A549 treated with Hydrocortisone at 1 μM for 4 hours (cell line): ENCODE data around the gene CNGA4. TPM values are rescaled to one million over a fixed set of nuclear protein-coding genes. Genes with fewer than 3 reads are reported as not detected.

Experiments used
- total RNA-seq: library from RNA; stranded (reverse); fragments of 200-300 nt; extraction: Qiagen RNA extraction; gene quantifications from 5 replicates; pipeline ENCODE4 v1.2.3, GENCODE V29; 2022

The CNGA4 gene
- total RNA-seq = 0.05 to 0.10 TPM (median 0.07 TPM) in 4 of 5 replicates, not detected in the other

GRCh38 chr11:6238902-6239301, at the start of gene CNGA4:
TSS of gene CNGA4 (plus strand) at chr11:6239089. CDS start at chr11:6239207, 118 bp downstream.

GRCh38 chr11:6199174-6199810, 39.6 kb upstream of the CNGA4 start, which contains the start of gene OR52W1:
TSS of gene OR52W1 (plus strand) at chr11:6199224. CDS start at chr11:6199224, 0 bp downstream.

DNA sequence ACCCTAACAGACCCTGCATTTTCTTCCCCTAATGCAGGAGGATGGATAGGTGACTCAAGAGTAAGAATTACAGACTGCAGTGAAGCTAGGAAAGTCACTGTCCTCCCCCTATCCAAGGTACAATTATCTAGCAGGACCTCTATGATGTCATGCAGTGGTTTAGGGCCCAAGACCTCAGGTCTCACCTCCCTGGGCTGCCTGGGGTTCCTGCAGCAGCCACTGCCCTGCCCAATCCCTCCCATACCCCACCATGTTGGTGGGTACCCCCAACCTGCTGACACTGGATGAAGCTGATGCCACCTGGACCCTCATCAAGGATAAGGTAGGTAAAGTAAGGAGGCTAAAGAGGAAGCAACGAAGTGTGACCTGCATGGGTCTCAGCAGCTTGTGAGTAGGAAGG, 33.5 kb upstream of the CNGA4 start, which contains the start of gene C11orf42:
Gene C11orf42 (plus strand): TSS at position 192 of the 400 bp plus-strand sequence. CDS start 59 bp downstream, at position 251.

DNA sequence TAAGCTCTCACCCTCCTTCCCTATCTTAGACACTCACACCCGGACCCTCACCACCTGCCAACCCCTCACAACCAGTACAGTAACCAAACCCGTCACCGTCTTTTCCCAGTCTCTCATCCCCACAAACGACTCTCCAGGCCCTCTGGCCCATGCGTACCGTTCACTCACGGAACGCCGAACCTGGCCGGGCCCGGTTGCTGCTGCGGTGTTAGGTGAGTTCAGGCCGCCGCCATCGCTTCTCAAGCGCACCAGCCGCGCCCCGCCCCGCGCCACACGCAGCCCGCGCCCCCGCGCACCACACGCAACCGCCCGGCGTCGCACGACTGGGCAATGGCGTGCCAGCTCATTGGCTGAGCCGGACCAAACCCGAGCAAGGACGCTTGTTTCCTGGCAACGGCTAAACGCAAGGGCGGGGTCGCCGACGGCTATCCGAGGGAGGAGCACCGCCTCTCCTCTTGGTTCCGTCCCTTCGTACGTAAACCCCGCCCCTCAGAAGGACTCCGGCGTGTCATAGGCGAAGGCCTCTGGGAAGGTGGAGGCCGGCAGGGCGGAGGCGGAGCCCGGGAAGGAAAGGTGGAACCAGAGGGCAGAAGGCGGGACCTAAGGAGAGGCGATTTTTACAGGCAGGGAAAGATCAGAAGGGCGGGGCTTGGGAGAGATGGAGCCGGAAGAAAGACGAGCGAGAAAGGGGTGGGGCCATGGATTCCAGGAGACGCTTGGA, 4.3 kb upstream of the CNGA4 start, which contains the start of gene FHIP1B:
Gene FHIP1B (minus strand): TSS at position 250 of the 721 bp plus-strand sequence. CDS start 10,120 bp downstream, outside the sequence.

Other genes starting within 250 kb of the CNGA4 start
- not detected in 5 replicates for gene OR56A4, start 232.1 kb upstream of the CNGA4 start, total RNA-seq
- not detected in 5 replicates for gene OR56A1, start 208.3 kb upstream of the CNGA4 start, total RNA-seq
- gene OR56B4, start 131.4 kb upstream of the CNGA4 start, total RNA-seq = not detected in 5 replicates
- gene OR52B2, start 68.8 kb upstream of the CNGA4 start, total RNA-seq = not detected in 5 replicates
- gene OR52W1, start 39.9 kb upstream of the CNGA4 start, total RNA-seq = not detected in 5 replicates
- not detected in 5 replicates for gene C11orf42, start 33.5 kb upstream of the CNGA4 start, total RNA-seq
- gene FHIP1B, start 4.5 kb upstream of the CNGA4 start, total RNA-seq = 14.6 to 20.3 TPM (median 16.2 TPM) in 5 replicates
- not detected in 5 replicates for gene CCKBR, start 20.7 kb downstream of the CNGA4 start, total RNA-seq
- 20.8 to 32.7 TPM (median 25.4 TPM) in 5 replicates for gene CAVIN3, start 81.4 kb downstream of the CNGA4 start, total RNA-seq
- 9.3 to 11.3 TPM (median 10.1 TPM) in 5 replicates for gene SMPD1, start 151.4 kb downstream of the CNGA4 start, total RNA-seq
- 16.6 to 20.1 TPM (median 18.9 TPM) in 5 replicates for gene APBB1, start 180.0 kb downstream of the CNGA4 start, total RNA-seq
- 0.48 to 0.66 TPM (median 0.51 TPM) in 5 replicates for gene HPX, start 201.9 kb downstream of the CNGA4 start, total RNA-seq
- 16.0 to 21.4 TPM (median 17.6 TPM) in 5 replicates for gene TRIM3, start 234.9 kb downstream of the CNGA4 start, total RNA-seq
- 53.3 to 59.5 TPM (median 55.2 TPM) in 5 replicates for gene ARFIP2, start 242.2 kb downstream of the CNGA4 start, total RNA-seq
- gene TIMM10B, start 242.4 kb downstream of the CNGA4 start, total RNA-seq = 27.1 to 36.2 TPM (median 33.5 TPM) in 5 replicates